Transverse colon (tissue), 3 donors: ENCODE results near the gene ZMYM5.

Experiments used
- EP300 ChIP-seq: sonication (generic); formaldehyde crosslinking; IDR thresholded peaks from one replicate; pipeline ENCODE4 v1.6.1; 2017; ENCODE audit warnings: antibody characterized with exemption, low read depth
- TF ChIP-seq, protein P1 (sequence below), 5 experiments: fragments of 200-600 bp in 3 of 5; fragments of 450-650 bp in 2 of 5; sonication (generic) in 3 of 5; IDR thresholded peaks; 1 replicate in 2 of 5; 2 replicates in 3 of 5; pipeline ENCODE4 v1.5.1; 2016 to 2017; ENCODE audit warnings: antibody characterized with exemption in 5 of 5, inconsistent platforms in 3 of 5, mild to moderate bottlenecking in 2 of 5, moderate library complexity in 1 of 5

DNA sequence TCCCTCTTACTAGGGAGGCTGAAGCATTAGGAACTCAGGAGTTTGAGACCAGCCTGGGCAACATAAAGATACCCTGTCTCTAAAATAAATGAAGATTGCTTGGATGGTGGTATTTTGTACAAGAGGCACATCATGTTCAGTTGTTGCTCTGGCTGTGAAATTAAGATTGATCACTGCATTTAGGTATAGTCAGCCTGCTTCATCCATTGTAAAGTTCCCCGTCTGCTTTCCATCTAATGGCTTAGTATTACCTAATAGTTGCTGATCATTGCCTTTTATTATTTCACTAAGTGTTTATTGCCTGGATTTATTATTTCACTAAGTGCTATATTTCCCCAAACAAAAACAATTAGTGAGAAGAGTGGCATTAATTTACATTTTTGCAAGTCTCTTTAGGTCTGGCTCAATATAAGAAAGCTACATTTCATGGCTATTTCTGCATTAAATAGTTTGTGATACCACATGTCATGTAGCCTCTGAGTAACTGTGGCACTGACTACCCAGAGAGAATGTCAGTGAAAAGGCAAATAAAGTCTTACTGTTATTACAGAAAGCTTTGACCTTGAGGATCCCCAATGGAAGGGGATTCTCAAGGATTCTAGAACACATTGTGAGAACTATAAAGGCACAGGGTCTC lies 45.0 kb upstream of the ZMYM5 start:
- TF ChIP-seq, protein P1, sequence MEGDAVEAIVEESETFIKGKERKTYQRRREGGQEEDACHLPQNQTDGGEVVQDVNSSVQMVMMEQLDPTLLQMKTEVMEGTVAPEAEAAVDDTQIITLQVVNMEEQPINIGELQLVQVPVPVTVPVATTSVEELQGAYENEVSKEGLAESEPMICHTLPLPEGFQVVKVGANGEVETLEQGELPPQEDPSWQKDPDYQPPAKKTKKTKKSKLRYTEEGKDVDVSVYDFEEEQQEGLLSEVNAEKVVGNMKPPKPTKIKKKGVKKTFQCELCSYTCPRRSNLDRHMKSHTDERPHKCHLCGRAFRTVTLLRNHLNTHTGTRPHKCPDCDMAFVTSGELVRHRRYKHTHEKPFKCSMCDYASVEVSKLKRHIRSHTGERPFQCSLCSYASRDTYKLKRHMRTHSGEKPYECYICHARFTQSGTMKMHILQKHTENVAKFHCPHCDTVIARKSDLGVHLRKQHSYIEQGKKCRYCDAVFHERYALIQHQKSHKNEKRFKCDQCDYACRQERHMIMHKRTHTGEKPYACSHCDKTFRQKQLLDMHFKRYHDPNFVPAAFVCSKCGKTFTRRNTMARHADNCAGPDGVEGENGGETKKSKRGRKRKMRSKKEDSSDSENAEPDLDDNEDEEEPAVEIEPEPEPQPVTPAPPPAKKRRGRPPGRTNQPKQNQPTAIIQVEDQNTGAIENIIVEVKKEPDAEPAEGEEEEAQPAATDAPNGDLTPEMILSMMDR (IDR thresholded peaks at IDR 0.05) = no peak
- TF ChIP-seq EP300 = no peak
